ENCODE results near the gene KLHDC7B. TPM values are rescaled to one million over a fixed set of nuclear protein-coding genes. Genes with fewer than 3 reads are reported as not detected.

KLHDC7B gene
- total and polyA plus RNA-seq, 2 of the 13 experiments (the other 11 are each of a cell fraction or from before 2014, with no cell fraction given), result 0.11 TPM; not detected in 1

DNA sequence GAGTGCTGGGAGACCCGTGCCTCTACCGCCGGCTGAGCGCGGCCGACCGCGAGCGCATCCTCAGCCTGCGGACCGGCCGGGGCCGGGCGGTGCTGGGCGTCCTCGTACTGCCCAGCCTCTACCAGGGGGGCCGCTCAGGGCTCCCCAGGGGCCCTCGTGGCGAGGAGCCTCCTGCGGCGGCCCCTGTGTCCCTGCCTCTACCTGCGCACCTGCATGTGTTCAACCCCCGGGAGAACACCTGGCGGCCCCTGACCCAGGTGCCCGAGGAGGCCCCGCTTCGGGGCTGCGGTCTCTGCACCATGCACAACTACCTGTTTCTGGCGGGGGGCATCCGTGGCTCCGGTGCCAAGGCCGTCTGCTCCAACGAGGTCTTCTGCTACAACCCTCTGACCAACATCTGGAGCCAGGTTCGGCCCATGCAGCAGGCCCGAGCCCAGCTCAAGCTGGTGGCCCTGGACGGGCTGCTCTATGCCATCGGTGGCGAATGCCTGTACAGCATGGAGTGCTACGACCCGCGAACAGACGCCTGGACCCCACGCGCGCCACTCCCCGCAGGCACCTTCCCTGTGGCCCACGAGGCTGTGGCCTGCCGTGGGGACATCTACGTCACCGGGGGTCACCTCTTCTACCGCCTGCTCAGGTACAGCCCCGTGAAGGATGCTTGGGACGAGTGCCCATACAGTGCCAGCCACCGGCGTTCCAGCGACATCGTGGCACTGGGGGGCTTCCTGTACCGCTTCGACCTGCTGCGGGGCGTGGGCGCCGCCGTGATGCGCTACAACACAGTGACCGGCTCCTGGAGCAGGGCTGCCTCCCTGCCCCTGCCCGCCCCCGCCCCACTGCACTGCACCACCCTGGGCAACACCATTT is 3.5 kb downstream of the KLHDC7B start (continued):
- no peak for TF ChIP-seq MYC (CRISPR knock-in tag; IDR thresholded peaks at IDR 0.05; ENCODE audit: borderline replicate concordance)
- no peak for TF ChIP-seq JUNB (CRISPR knock-in tag; IDR thresholded peaks at IDR 0.05; ENCODE audit: borderline replicate concordance)
- no peak for TF ChIP-seq ZNF446 (CRISPR knock-in tag; IDR thresholded peaks at IDR 0.05)

- Histone ChIP-seq H3K36me3 (replicated peaks in 1 of 2; ENCODE audit: control insufficient read depth in 1 of 2, insufficient read depth in 2 of 2, low read length in 2 of 2) (no peaks in the 10 kb centered on the region), H4K20me1 (ENCODE audit: insufficient read depth, low read length) (no peaks in the 10 kb centered on the region), H3K9me3 (ENCODE audit: low read length) (no peaks in the 10 kb centered on the region), H3K27me3 (ENCODE audit: control insufficient read depth in 1 of 2, insufficient read depth in 2 of 2, low read length in 2 of 2) (peaks cover 3 to 23% of the 10 kb centered on the region in 2 experiments), H3K4me3 (replicated peaks in 1 of 3; ENCODE audit: insufficient read depth in 1 of 3, low read depth in 2 of 3, low read length in 3 of 3) (no peak overlapping the region), H3K27ac (ENCODE audit: extremely low read length, insufficient read depth, low read length) (no peak overlapping the region), H3K79me2 (ENCODE audit: insufficient read depth, low read length) (no peaks in the 10 kb centered on the region), H3K4me2 (ENCODE audit: low read depth, low read length) (no peak overlapping the region), H2AFZ (ENCODE audit: low read length) (no peak overlapping the region), H3K4me1 (ENCODE audit: insufficient read depth, low read length) (peaks cover 24% of the 10 kb centered on the region), H3K9ac (ENCODE audit: insufficient read depth, low read depth, low read length) (no peak overlapping the region)
- POLR2A ChIA-PET, result interaction anchor here (0.9 to 2.4 kb wide), 4 partner anchors 9 to 25 kb away, joined by 3 to 11 read pairs (median 4); partner anchors contain the start of genes SCO2 and SYCE3
- FAIRE-seq (no peak), DNase-seq (ENCODE audit: low spot score) (no peak), ATAC-seq (no peak)
- 65% methylated on average over 6 of the region's 8 CpGs for WGBS (ENCODE audit: low lambda C conversion rate)
- intact Hi-C loops (cut with micrococcal nuclease; ENCODE audit: unreplicated experiment) (no loop called here), in situ Hi-C loops (cut with HindIII; ENCODE audit: extremely low pct_ligation_motif_present, low pct_unique_long_range_greater_than_20kb) (no loop called here)
- no peak for TF ChIP-seq NR2F2 (IDR thresholded peaks at IDR 0.05; ENCODE audit: borderline replicate concordance, low read depth)
- TF ChIP-seq FOXA1 (IDR thresholded peaks at IDR 0.05), result no peak
- no peak for TF ChIP-seq FOXA1 (CRISPR knock-in tag; IDR thresholded peaks at IDR 0.05)
- TF ChIP-seq ZNF530 (CRISPR knock-in tag; IDR thresholded peaks at IDR 0.05; ENCODE audit: low read depth), result no peak
- TF ChIP-seq, protein P1, sequence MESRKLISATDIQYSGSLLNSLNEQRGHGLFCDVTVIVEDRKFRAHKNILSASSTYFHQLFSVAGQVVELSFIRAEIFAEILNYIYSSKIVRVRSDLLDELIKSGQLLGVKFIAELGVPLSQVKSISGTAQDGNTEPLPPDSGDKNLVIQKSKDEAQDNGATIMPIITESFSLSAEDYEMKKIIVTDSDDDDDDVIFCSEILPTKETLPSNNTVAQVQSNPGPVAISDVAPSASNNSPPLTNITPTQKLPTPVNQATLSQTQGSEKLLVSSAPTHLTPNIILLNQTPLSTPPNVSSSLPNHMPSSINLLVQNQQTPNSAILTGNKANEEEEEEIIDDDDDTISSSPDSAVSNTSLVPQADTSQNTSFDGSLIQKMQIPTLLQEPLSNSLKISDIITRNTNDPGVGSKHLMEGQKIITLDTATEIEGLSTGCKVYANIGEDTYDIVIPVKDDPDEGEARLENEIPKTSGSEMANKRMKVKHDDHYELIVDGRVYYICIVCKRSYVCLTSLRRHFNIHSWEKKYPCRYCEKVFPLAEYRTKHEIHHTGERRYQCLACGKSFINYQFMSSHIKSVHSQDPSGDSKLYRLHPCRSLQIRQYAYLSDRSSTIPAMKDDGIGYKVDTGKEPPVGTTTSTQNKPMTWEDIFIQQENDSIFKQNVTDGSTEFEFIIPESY (CRISPR knock-in tag; IDR thresholded peaks at IDR 0.05), result no peak
- TF ChIP-seq ZNF883 (CRISPR knock-in tag; IDR thresholded peaks at IDR 0.05; ENCODE audit: not compliant biosample characterization), result no peak
- TF ChIP-seq CC2D1A (CRISPR knock-in tag; IDR thresholded peaks at IDR 0.05), result no peak
- no peak for TF ChIP-seq ONECUT2 (CRISPR knock-in tag; IDR thresholded peaks at IDR 0.05)
- TF ChIP-seq NFE2L2 (IDR thresholded peaks at IDR 0.05; ENCODE audit: low read length), result no peak
- CTCF ChIA-PET (ENCODE audit: low intra/inter-chr PET ratio, low total read pairs), result no interaction called here
- BruUV-seq (replicated peaks), result no TSS peak
These were observed 4.7 kb downstream of the KLHDC7B start for GRCh38 chr22:50550395-50550794.
